ENCODE results near the gene ADSS2.

DNA sequence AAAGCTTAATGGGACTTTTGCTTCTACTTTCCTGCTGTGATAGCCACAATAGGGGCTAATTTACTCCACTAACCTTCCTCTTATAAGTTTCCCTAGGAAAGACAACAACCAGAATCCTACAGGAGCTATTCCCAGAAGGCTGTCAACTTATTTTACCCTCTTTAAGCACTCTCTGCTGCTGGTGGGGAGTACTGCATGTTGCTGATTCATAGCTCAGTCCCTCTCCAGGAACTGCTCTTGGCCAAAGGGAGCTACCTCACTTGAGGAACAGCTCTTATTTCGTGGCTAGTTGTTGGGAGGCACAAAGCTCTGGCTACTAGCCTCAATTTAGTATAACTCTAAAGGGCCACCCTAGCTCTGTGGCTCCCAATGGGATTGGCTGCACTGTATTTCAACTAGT, 37.2 kb downstream of the ADSS2 start:
- TF ChIP-seq CTCF (conservative IDR thresholded peaks at IDR 0.05; ENCODE audit: low read length) (no peak), EZH2phosphoT487 (IDR thresholded peaks at IDR 0.05; ENCODE audit: borderline replicate concordance) (no peak)

Data from Loucy (cell line).